MM.1S (cell line): Measurements from ENCODE around the gene EVA1A.

Experiments used
- DNase-seq: peaks from one replicate; pipeline ENCODE4 v3.0.0-alpha.2; 2015
- H2AFZ ChIP-seq: fragments of 300-600 bp; sonication (generic); 2 replicates; pipeline ENCODE4 v1.6.0; 2016; ENCODE audit warnings: antibody characterized with exemption, low read length
- H3F3A ChIP-seq: fragments of 300-600 bp; sonication (generic); 2 replicates; pipeline ENCODE4 v1.6.1; 2016; ENCODE audit warnings: mild to moderate bottlenecking, antibody characterized with exemption, low read length, moderate library complexity, mixed read lengths; ENCODE audit not compliant: insufficient read depth
- H3K27ac ChIP-seq: fragments of 300-600 bp; sonication (generic); 2 replicates; pipeline ENCODE4 v1.5.1; 2016; ENCODE audit warnings: mild to moderate bottlenecking, low read length
- H3K27me3 ChIP-seq: fragments of 300-600 bp; sonication (generic); replicated peaks from 2 replicates; pipeline ENCODE4 v1.6.0; 2016; ENCODE audit warnings: low read length; ENCODE audit not compliant: insufficient read depth
- H3K36me3 ChIP-seq: fragments of 300-600 bp; sonication (generic); replicated peaks from 2 replicates; pipeline ENCODE4 v1.6.1; 2016; ENCODE audit warnings: mild to moderate bottlenecking, low read length, mixed read lengths; ENCODE audit not compliant: insufficient read depth
- H3K4me1 ChIP-seq: fragments of 300-600 bp; sonication (generic); 2 replicates; pipeline ENCODE4 v1.6.1; 2016; ENCODE audit warnings: low read length, mixed read lengths
- H3K4me2 ChIP-seq: fragments of 300-600 bp; sonication (generic); 2 replicates; pipeline ENCODE4 v1.6.0; 2016; ENCODE audit warnings: low read depth, low read length
- H3K4me3 ChIP-seq: fragments of 300-600 bp; sonication (generic); 2 replicates; pipeline ENCODE4 v1.5.1; 2016; ENCODE audit warnings: low read length, mixed read lengths
- H3K79me2 ChIP-seq: fragments of 300-600 bp; sonication (generic); 2 replicates; pipeline ENCODE4 v1.6.1; 2016; ENCODE audit warnings: mixed run types, low read length, mixed read lengths
- H3K9ac ChIP-seq: fragments of 300-600 bp; sonication (generic); 2 replicates; pipeline ENCODE4 v1.6.1; 2016; ENCODE audit warnings: low read length, mixed read lengths
- H3K9me2 ChIP-seq: fragments of 300-600 bp; sonication (generic); replicated peaks from 2 replicates; pipeline ENCODE4 v1.6.1; 2016; ENCODE audit warnings: mild to moderate bottlenecking, low read length, mixed read lengths; ENCODE audit not compliant: insufficient read depth
- H3K9me3 ChIP-seq: fragments of 300-600 bp; sonication (generic); replicated peaks from 2 replicates; pipeline ENCODE4 v1.6.1; 2016; ENCODE audit warnings: mild to moderate bottlenecking, low read length, mixed read lengths; ENCODE audit not compliant: insufficient read depth
- H4K20me1 ChIP-seq: fragments of 300-600 bp; sonication (generic); 2 replicates; pipeline ENCODE4 v1.6.1; 2016; ENCODE audit warnings: mild to moderate bottlenecking, low read length, moderate library complexity, mixed read lengths; ENCODE audit not compliant: insufficient read depth
- CTCF ChIP-seq: fragments of 300-600 bp; sonication (generic); IDR thresholded peaks from 2 replicates; pipeline ENCODE4 v1.5.1; 2016; ENCODE audit warnings: antibody characterized with exemption, low read length, mixed read lengths
- EZH2 ChIP-seq: fragments of 300-600 bp; sonication (generic); optimal IDR thresholded peaks from 2 replicates; pipeline ENCODE3; 2017; ENCODE audit warnings: low read depth, mild to moderate bottlenecking, antibody characterized with exemption, low read length, mixed read lengths
- EZH2phosphoT487 ChIP-seq: fragments of 300-600 bp; sonication (generic); IDR thresholded peaks from 2 replicates; pipeline ENCODE4 v1.6.1; 2018; ENCODE audit warnings: antibody characterized with exemption, low read length

Gene EVA1A

GRCh38 chr2:75573145-75573878, 12.6 kb upstream of the EVA1A start:
- DNase-seq, result no peak
- H3K36me3 ChIP-seq, result no peaks in the 10 kb centered on the region
- H3K9me2 ChIP-seq, result no peaks in the 10 kb centered on the region
- no peaks in the 10 kb centered on the region for H3F3A ChIP-seq
- no peak overlapping the region for H3K9ac ChIP-seq
- no peak overlapping the region for H3K27ac ChIP-seq
- H3K27me3 ChIP-seq, result no peaks in the 10 kb centered on the region
- no peaks in the 10 kb centered on the region for H3K9me3 ChIP-seq
- no peak overlapping the region for H3K4me3 ChIP-seq
- no peak for TF ChIP-seq EZH2phosphoT487
- TF ChIP-seq CTCF, result no peak
- TF ChIP-seq EZH2, result no peak
- H3K4me1 ChIP-seq, result no peaks in the 10 kb centered on the region
- no peaks in the 10 kb centered on the region for H3K79me2 ChIP-seq
- no peaks in the 10 kb centered on the region for H4K20me1 ChIP-seq
- H3K4me2 ChIP-seq, result no peak overlapping the region
- no peak overlapping the region for H2AFZ ChIP-seq

GRCh38 chr2:75571730-75572430, 11.1 kb upstream of the EVA1A start:
- DNase-seq, result no peak
- TF ChIP-seq CTCF (no peak), EZH2 (no peak), EZH2phosphoT487 (no peak)
- Histone ChIP-seq H3K4me3 (no peak overlapping the region), H2AFZ (no peak overlapping the region), H3K9me3 (no peaks in the 10 kb centered on the region), H3K9me2 (no peaks in the 10 kb centered on the region), H3K27ac (no peak overlapping the region), H3K36me3 (no peaks in the 10 kb centered on the region), H3K4me2 (no peak overlapping the region), H3K27me3 (no peaks in the 10 kb centered on the region), H3F3A (no peaks in the 10 kb centered on the region), H4K20me1 (no peaks in the 10 kb centered on the region), H3K4me1 (no peaks in the 10 kb centered on the region), H3K79me2 (no peaks in the 10 kb centered on the region), H3K9ac (no peak overlapping the region)

GRCh38 chr2:75570948-75571729, 10.4 kb upstream of the EVA1A start:
- no peaks in the 10 kb centered on the region for H3K27me3 ChIP-seq
- no peaks in the 10 kb centered on the region for H4K20me1 ChIP-seq
- H3K4me1 ChIP-seq, result no peaks in the 10 kb centered on the region
- no peak overlapping the region for H3K4me2 ChIP-seq
- H3K27ac ChIP-seq, result no peak overlapping the region
- no peaks in the 10 kb centered on the region for H3F3A ChIP-seq
- H3K79me2 ChIP-seq, result no peaks in the 10 kb centered on the region
- H3K9ac ChIP-seq, result no peak overlapping the region
- no peaks in the 10 kb centered on the region for H3K9me3 ChIP-seq
- no peak overlapping the region for H3K4me3 ChIP-seq
- H3K36me3 ChIP-seq, result no peaks in the 10 kb centered on the region
- no peak overlapping the region for H2AFZ ChIP-seq
- H3K9me2 ChIP-seq, result no peaks in the 10 kb centered on the region
- no peak for DNase-seq
- TF ChIP-seq EZH2phosphoT487 (no peak), EZH2 (no peak), CTCF (no peak)
